ENCODE data around the gene SNPH.

Gene SNPH

GRCh38 chr20:1306316-1307135 lies 40.4 kb downstream of the SNPH start:
- H3K27me3 ChIP-seq (ENCODE audit: insufficient read depth, low read length, poor library complexity, severe bottlenecking): no peaks in the 10 kb centered on the region
- no peaks in the 10 kb centered on the region for H3K9me3 ChIP-seq (ENCODE audit: insufficient read depth, low read depth, low read length)
- no peak overlapping the region for H2AFZ ChIP-seq (ENCODE audit: low read length)
- no peak overlapping the region for H3K4me3 ChIP-seq (ENCODE audit: low read length, poor library complexity, severe bottlenecking)
- H3K36me3 ChIP-seq (ENCODE audit: insufficient read depth, low read length): no peaks in the 10 kb centered on the region
- no peaks in the 10 kb centered on the region for H4K20me1 ChIP-seq (ENCODE audit: insufficient read depth, low read length, poor library complexity, severe bottlenecking)
- TF ChIP-seq EZH2phosphoT487 (IDR thresholded peaks at IDR 0.05; ENCODE audit: borderline replicate concordance): no peak
- TF ChIP-seq, protein P1, sequence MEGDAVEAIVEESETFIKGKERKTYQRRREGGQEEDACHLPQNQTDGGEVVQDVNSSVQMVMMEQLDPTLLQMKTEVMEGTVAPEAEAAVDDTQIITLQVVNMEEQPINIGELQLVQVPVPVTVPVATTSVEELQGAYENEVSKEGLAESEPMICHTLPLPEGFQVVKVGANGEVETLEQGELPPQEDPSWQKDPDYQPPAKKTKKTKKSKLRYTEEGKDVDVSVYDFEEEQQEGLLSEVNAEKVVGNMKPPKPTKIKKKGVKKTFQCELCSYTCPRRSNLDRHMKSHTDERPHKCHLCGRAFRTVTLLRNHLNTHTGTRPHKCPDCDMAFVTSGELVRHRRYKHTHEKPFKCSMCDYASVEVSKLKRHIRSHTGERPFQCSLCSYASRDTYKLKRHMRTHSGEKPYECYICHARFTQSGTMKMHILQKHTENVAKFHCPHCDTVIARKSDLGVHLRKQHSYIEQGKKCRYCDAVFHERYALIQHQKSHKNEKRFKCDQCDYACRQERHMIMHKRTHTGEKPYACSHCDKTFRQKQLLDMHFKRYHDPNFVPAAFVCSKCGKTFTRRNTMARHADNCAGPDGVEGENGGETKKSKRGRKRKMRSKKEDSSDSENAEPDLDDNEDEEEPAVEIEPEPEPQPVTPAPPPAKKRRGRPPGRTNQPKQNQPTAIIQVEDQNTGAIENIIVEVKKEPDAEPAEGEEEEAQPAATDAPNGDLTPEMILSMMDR (conservative IDR thresholded peaks at IDR 0.05; ENCODE audit: low read length): no peak
- no peak overlapping the region for H3K9ac ChIP-seq (ENCODE audit: low read depth, low read length, poor library complexity, severe bottlenecking)
- H3K4me2 ChIP-seq (ENCODE audit: low read depth, low read length, poor library complexity, severe bottlenecking): no peak overlapping the region
- H3K79me2 ChIP-seq (ENCODE audit: insufficient read depth, low read length): no peaks in the 10 kb centered on the region
- 0 out of 2 replicates have a peak, but pooled peaks cover 2% of the 10 kb centered on the region for H3F3A ChIP-seq (ENCODE audit: low read depth)
- no peaks in the 10 kb centered on the region for H3K9me2 ChIP-seq (replicated peaks; ENCODE audit: low read depth, low read length)
- H3K4me1 ChIP-seq (ENCODE audit: insufficient read depth, low read length, poor library complexity, severe bottlenecking): no peaks in the 10 kb centered on the region

DNA sequence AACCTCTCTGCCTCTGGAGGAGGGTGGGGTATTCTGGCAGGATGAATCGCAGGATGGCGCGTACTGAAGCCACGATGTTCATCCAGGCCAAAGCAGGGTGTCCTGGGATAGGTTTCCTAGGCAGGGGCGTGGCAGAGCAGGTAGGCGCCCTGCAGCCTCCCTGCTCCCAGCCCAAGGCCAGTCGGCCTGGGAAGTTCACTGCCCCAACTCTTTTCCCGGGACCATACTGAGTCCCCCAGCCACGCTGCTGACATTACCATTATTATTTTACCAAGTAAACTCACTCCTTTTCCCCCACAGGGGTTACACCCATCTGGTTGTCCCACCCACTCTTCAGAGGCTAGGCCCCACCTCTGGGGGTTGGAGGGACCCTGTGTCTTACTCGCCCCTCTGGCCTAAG lies 41.1 kb downstream of the SNPH start:
- Histone ChIP-seq H3K4me2 (ENCODE audit: low read depth, low read length, poor library complexity, severe bottlenecking) (no peak overlapping the region), H3K4me1 (ENCODE audit: insufficient read depth, low read length, poor library complexity, severe bottlenecking) (no peaks in the 10 kb centered on the region), H3K4me3 (ENCODE audit: low read length, poor library complexity, severe bottlenecking) (no peak overlapping the region), H3F3A (ENCODE audit: low read depth) (0 out of 2 replicates have a peak, but pooled peaks cover 2% of the 10 kb centered on the region), H3K9me2 (replicated peaks; ENCODE audit: low read depth, low read length) (no peaks in the 10 kb centered on the region), H3K36me3 (ENCODE audit: insufficient read depth, low read length) (no peaks in the 10 kb centered on the region), H3K27me3 (ENCODE audit: insufficient read depth, low read length, poor library complexity, severe bottlenecking) (no peaks in the 10 kb centered on the region), H3K9ac (ENCODE audit: low read depth, low read length, poor library complexity, severe bottlenecking) (no peak overlapping the region), H3K9me3 (ENCODE audit: insufficient read depth, low read depth, low read length) (no peaks in the 10 kb centered on the region), H2AFZ (ENCODE audit: low read length) (no peak overlapping the region), H3K79me2 (ENCODE audit: insufficient read depth, low read length) (no peaks in the 10 kb centered on the region), H4K20me1 (ENCODE audit: insufficient read depth, low read length, poor library complexity, severe bottlenecking) (no peaks in the 10 kb centered on the region)
- TF ChIP-seq, protein P1 (conservative IDR thresholded peaks at IDR 0.05; ENCODE audit: low read length): no peak
- no peak for TF ChIP-seq EZH2phosphoT487 (IDR thresholded peaks at IDR 0.05; ENCODE audit: borderline replicate concordance)

GRCh38 chr20:1307571-1307971 lies 41.5 kb downstream of the SNPH start:
- Histone ChIP-seq H3K9me2 (replicated peaks; ENCODE audit: low read depth, low read length) (no peaks in the 10 kb centered on the region), H2AFZ (ENCODE audit: low read length) (no peak overlapping the region), H3K79me2 (ENCODE audit: insufficient read depth, low read length) (no peaks in the 10 kb centered on the region), H3K4me3 (ENCODE audit: low read length, poor library complexity, severe bottlenecking) (no peak overlapping the region), H3K36me3 (ENCODE audit: insufficient read depth, low read length) (no peaks in the 10 kb centered on the region), H3K4me1 (ENCODE audit: insufficient read depth, low read length, poor library complexity, severe bottlenecking) (no peaks in the 10 kb centered on the region), H3K27me3 (ENCODE audit: insufficient read depth, low read length, poor library complexity, severe bottlenecking) (no peaks in the 10 kb centered on the region), H3K9ac (ENCODE audit: low read depth, low read length, poor library complexity, severe bottlenecking) (no peak overlapping the region), H3K9me3 (ENCODE audit: insufficient read depth, low read depth, low read length) (no peaks in the 10 kb centered on the region), H4K20me1 (ENCODE audit: insufficient read depth, low read length, poor library complexity, severe bottlenecking) (no peaks in the 10 kb centered on the region), H3F3A (ENCODE audit: low read depth) (0 out of 2 replicates have a peak, but pooled peaks cover 2% of the 10 kb centered on the region), H3K4me2 (ENCODE audit: low read depth, low read length, poor library complexity, severe bottlenecking) (no peak overlapping the region)
- TF ChIP-seq EZH2phosphoT487 (IDR thresholded peaks at IDR 0.05; ENCODE audit: borderline replicate concordance): no peak
